GM12873 (cell line): ENCODE measurements around the gene SEC16A.

Experiments used
- TF ChIP-seq, protein P1 (sequence below): IDR thresholded peaks from 2 replicates; pipeline ENCODE4 v1.5.1; 2012; ENCODE audit warnings: low read depth, mild to moderate bottlenecking, moderate library complexity, low read length, control low read depth; ENCODE audit not compliant: insufficient read depth; ENCODE audit errors: missing control alignments

SEC16A gene

DNA sequence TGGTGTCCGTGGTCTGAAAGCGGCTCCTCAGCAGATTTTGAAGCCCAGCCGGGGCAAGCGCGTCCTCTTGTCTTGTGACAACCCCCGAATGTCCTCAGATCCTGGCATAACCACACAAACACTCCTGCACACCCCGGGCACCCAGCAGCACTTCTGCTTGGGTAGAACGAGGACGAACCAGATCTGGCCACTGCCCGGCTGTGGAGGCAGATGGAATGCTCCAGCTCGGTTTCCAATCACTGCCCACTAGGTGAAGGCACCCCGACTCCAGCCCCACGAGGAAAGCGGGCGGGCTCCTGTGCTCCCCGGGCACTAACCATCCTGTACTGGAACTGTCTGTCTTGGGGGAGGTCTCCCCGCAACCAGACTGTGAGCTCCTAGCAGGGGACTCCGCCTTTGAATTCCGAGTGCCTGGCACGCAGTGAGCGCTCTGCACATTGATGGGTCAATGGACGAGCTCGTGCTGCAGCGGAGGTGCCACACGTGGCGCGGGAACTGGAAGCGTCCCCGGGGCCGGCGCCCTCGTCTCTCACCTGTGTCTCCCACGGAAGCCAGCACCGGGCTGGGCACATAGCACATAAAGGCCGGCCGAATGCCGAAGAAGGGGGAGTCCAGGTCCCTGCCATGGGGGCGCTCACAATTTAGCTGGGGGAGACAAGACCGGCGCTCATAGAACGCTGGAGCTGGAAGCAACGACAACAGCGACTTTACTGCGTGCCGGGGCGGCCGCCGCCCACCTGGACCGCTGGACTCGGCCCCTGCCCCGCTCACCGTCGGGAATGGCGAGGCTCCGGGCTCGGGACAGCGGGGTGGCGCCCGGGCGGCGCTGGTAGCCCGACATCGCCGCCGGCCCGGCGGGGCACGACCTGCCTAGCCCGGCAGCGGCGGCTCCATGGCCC lies 73.0 kb downstream of the SEC16A start:
- TF ChIP-seq, protein P1, sequence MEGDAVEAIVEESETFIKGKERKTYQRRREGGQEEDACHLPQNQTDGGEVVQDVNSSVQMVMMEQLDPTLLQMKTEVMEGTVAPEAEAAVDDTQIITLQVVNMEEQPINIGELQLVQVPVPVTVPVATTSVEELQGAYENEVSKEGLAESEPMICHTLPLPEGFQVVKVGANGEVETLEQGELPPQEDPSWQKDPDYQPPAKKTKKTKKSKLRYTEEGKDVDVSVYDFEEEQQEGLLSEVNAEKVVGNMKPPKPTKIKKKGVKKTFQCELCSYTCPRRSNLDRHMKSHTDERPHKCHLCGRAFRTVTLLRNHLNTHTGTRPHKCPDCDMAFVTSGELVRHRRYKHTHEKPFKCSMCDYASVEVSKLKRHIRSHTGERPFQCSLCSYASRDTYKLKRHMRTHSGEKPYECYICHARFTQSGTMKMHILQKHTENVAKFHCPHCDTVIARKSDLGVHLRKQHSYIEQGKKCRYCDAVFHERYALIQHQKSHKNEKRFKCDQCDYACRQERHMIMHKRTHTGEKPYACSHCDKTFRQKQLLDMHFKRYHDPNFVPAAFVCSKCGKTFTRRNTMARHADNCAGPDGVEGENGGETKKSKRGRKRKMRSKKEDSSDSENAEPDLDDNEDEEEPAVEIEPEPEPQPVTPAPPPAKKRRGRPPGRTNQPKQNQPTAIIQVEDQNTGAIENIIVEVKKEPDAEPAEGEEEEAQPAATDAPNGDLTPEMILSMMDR = peak; percentile 6

DNA sequence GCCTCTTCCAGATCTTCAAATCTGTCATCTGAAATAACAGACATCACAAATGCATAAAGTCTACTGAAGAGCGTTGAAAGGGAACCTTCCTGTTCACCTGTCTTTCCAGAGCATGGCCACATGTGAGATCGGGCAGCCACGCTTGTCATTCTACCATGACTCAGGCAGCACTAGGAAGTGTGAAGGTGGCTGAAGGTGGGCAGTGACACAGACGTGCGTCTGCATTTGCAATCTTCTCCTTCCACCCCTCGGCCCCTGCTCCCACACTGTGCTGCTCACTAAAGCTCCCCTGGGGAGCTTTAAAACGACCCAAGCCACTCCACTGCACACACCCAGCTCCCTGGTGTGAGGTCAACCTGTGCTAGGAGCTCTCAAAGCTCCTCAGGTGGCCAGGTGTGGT lies 74.9 kb downstream of the SEC16A start:
- TF ChIP-seq, protein P1 = no peak

DNA sequence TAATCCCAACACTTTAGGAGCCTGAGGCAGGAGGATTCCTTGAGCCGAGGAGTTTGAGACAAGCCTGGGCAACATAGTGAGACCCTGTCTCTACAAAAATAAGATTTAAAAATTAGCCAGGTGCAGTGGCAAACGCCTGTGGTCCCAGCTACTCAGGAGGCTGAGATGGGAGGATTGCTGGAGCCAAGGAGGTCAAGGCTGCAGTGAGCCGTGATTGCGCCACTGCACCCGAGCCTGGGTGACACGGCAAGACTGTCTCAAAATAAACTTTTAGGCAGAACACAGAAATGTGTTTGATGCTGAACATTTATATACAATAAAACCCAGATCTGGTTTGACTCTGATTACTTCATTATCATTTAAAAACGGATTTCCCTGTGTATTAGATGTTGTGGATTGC lies 77.4 kb downstream of the SEC16A start:
- TF ChIP-seq, protein P1 = no peak

DNA sequence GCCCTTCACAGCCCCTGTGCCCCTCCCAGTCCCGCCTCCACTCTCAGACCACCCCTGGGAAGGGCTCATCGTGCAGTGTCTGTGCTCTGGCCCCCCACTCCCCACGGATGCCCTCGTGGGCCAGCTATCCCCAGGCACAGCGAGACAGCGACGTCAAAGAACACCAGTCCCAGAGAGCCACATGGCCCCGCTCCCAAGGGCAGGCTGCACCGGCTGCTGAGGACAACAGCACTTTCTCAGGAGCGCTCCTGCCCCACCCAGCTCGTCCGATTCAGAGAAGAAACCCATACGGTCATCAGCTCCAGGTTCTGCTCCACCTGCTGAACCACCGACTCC lies 78.1 kb downstream of the SEC16A start:
- TF ChIP-seq, protein P1 = no peak

DNA sequence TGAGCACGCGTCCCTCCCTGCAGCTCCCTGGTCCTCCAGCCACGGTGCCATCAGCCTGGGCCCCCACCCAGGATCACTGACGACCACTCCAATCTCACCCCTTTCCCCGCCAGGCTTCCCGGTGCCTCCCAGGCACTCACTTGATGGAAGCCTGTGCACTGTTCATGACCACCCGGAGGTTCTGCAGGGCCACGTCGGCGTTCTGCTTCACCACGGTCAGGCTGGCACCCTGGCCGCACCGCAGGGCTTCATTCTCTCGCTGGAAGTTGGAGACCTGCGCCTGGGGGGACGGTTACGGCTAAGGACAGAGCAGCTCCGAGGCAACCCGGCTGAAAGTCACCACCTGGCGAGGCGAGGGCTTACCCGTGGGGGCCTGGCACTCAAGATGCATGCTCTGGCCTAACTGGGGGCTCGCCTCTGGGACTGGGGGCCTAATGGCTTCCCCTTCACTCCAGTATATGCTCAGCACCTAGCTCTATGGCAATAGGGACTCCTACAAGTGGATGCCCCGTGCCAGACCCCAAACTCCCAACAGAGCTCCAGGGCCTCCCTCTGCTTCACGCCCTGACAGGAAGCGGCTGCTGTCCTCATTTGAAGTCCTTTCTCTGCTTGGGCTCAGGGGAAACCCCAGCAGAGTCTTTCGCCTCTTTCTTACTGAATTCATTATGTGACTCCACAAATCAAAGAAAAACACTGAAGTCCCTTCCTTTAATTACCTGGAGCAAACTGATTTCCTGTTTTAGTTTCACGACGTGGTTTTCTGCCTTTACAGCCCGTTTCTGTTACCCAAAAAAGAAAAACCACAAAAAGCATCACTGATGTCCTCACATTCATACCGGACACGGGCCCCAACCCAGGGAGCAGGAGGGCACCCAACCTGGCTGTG lies 78.7 kb downstream of the SEC16A start:
- TF ChIP-seq, protein P1 = no peak

DNA sequence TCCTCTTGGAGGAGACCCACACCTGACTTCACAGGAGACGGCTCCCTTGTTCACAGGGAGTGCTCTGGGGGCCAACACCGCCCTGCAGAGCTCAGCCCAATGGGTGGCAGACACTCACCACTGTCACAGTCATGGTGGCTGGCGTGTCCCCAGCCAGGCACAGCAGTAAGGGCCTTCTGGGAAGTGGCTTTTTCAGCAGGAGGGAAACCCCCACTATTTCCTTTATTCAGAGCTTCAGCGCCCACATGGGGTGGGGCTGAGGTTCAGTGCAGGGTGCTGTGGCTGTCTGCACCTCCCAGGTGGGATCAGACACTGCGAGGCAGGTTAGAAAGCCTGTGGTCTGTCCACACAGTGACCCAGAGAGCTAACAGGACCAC lies 79.3 kb downstream of the SEC16A start:
- TF ChIP-seq, protein P1 = peak; percentile 15

DNA sequence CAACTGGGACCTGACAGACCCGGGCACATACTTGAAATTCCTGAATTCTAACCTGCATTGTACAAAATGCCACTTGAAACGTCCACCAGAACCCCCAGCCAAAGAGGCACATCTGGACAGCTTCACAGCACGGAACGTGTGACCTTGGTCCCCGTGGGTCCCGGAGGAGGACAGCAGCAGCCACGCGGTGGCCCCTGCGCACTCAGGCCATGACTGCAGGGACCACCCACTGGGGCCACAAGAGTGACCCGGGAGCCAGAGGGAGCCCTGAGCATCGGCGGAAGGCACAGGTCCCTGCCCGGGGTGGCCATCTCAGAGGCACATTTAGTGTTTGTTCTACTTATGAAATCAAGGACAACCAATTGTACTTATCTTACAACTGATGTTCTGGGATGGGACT lies 80.8 kb downstream of the SEC16A start:
- TF ChIP-seq, protein P1 = no peak
